SK-N-SH (cell line): ENCODE data around the gene DGLUCY. TPM values are rescaled to one million over a fixed set of nuclear protein-coding genes. Genes with fewer than 3 reads are reported as not detected.
A peak's percentile ranks its signal among the peaks of the same experiment; 100 is the strongest.
"Not testable (repeated sequence)": the region's sequence is repeated elsewhere in the genome, so short reads cannot be mapped to it uniquely, and the experiment has no call there.

ENCODE experiments used
- CTCF ChIA-PET: fragments of 300-600, 350-600 bp; formaldehyde crosslinking; extraction: SDS; loops from one replicate; lab custom pipeline; 2021; lab: Yijun Ruan, JAX
- POLR2A ChIA-PET: fragments of 350-600 bp; sonication (Branson Sonifier 250); formaldehyde crosslinking; extraction: SDS; loops from one replicate; lab custom pipeline; 2020; ENCODE audit warnings: antibody characterized with exemption, inconsistent platforms; lab: Yijun Ruan, JAX
- DNase-seq: peaks from one replicate; pipeline ENCODE4 v3.0.0; 2012
- H2AFZ ChIP-seq: fragments of 200-600 bp; sonication (generic); 2 replicates; pipeline ENCODE4 v1.8.1; 2016; ENCODE audit warnings: antibody characterized with exemption, mild to moderate bottlenecking, low read depth
- H3F3A ChIP-seq: fragments of 200-600 bp; sonication (generic); replicated peaks from 2 replicates; pipeline ENCODE3; 2016; ENCODE audit warnings: antibody characterized with exemption, mild to moderate bottlenecking; ENCODE audit not compliant: insufficient read depth
- H3K27ac ChIP-seq, 2 experiments: fragments of 200-500 bp in 1 of 2; fragments of 200-600 bp in 1 of 2; sonication (Bioruptor generic) in 1 of 2; sonication (generic), shearing (Covaris generic) in 1 of 2; 2 replicates each; pipeline versions ENCODE4 v1.5.1 to v1.6.1; 2014 to 2016; ENCODE audit warnings: low read depth in 2 of 2, inconsistent platforms in 1 of 2, low read length in 1 of 2, mild to moderate bottlenecking in 1 of 2, mixed read lengths in 1 of 2
- H3K27me3 ChIP-seq: fragments of 200-600 bp; sonication (generic), shearing (Covaris generic); 2 replicates; pipeline ENCODE4 v1.6.1; 2016; ENCODE audit warnings: mixed run types; ENCODE audit not compliant: insufficient read depth
- H3K36me3 ChIP-seq, 2 experiments: fragments of 200-500 bp in 1 of 2; fragments of 200-600 bp in 1 of 2; sonication (Bioruptor generic) in 1 of 2; sonication (generic) in 1 of 2; replicated peaks in 1 of 2; 2 replicates each; pipeline versions ENCODE3 to v1.5.1; 2014 to 2016; ENCODE audit warnings: low read length in 1 of 2, mild to moderate bottlenecking in 1 of 2; ENCODE audit not compliant: insufficient read depth in 2 of 2, control insufficient read depth in 1 of 2
- H3K4me1 ChIP-seq, 2 experiments: fragments of 200-500 bp in 1 of 2; fragments of 200-600 bp in 1 of 2; sonication (Bioruptor generic) in 1 of 2; sonication (generic), shearing (Covaris generic) in 1 of 2; 2 replicates each; pipeline versions ENCODE4 v1.5.1 to v1.6.1; 2014 to 2016; ENCODE audit warnings: low read depth in 1 of 2, low read length in 1 of 2, mixed run types in 1 of 2; ENCODE audit not compliant: insufficient read depth in 2 of 2, control insufficient read depth in 1 of 2
- H3K4me2 ChIP-seq: fragments of 200-600 bp; sonication (generic), shearing (Covaris generic); 2 replicates; pipeline ENCODE4 v1.6.1; 2017; ENCODE audit warnings: mixed run types
- H3K4me3 ChIP-seq, 2 experiments: fragments of 200-500 bp in 1 of 2; fragments of 200-600 bp in 1 of 2; sonication (Bioruptor generic) in 1 of 2; sonication (generic), shearing (Covaris generic) in 1 of 2; 2 replicates each; pipeline versions ENCODE4 v1.5.1 to v1.8.1; 2014 to 2016; ENCODE audit warnings: low read depth in 2 of 2, inconsistent platforms in 1 of 2, low read length in 1 of 2, mild to moderate bottlenecking in 1 of 2, mixed read lengths in 1 of 2, moderate library complexity in 1 of 2
- H3K79me2 ChIP-seq: fragments of 200-600 bp; sonication (generic); 2 replicates; pipeline ENCODE4 v1.8.1; 2017; ENCODE audit warnings: mild to moderate bottlenecking; ENCODE audit not compliant: insufficient read depth
- H3K9ac ChIP-seq: fragments of 200-600 bp; sonication (generic); 2 replicates; pipeline ENCODE4 v1.6.1; 2017; ENCODE audit warnings: mixed run types
- H3K9me2 ChIP-seq: fragments of 200-600 bp; sonication (generic); 2 replicates; pipeline ENCODE4 v1.6.1; 2017; ENCODE audit warnings: mixed run types
- H3K9me3 ChIP-seq: fragments of 200-600 bp; sonication (generic); 2 replicates; pipeline ENCODE4 v1.6.1; 2017; ENCODE audit warnings: mixed run types, mild to moderate bottlenecking, moderate library complexity
- H4K20me1 ChIP-seq: fragments of 200-600 bp; sonication (generic); 2 replicates; pipeline ENCODE4 v1.6.1; 2017; ENCODE audit warnings: mild to moderate bottlenecking, mixed run types; ENCODE audit not compliant: insufficient read depth
- FOSL2 ChIP-seq: IDR thresholded peaks from 2 replicates; pipeline ENCODE4 v1.4.0; 2012; ENCODE audit warnings: low read depth, mild to moderate bottlenecking, moderate library complexity, borderline replicate concordance
- JUND ChIP-seq: IDR thresholded peaks from 2 replicates; pipeline ENCODE4 v1.4.0; 2012
- MXI1 ChIP-seq: IDR thresholded peaks from 2 replicates; pipeline ENCODE4 v1.6.1; 2012; ENCODE audit warnings: mild to moderate bottlenecking, low read depth, low read length, improper control_type of control experiment
- RAD21 ChIP-seq: IDR thresholded peaks from 2 replicates; pipeline ENCODE4 v1.6.1; 2012; ENCODE audit warnings: mild to moderate bottlenecking, low read length
- WGBS: methylation state at CpG from one replicate; pipeline ENCODE4 v1.1.6; 2017; ENCODE audit warnings: low lambda C conversion rate; 5-methylcytosine and 5-hydroxymethylcytosine counted together
- polyA plus RNA-seq, 3 experiments: library from polyadenylated mRNA; depleted of rRNA; stranded (reverse); fragments of >200 nt; gene quantifications; 2 replicates each; pipeline ENCODE4 v1.2.3, GENCODE V29; 2012

DGLUCY gene
- polyA plus RNA-seq, 1 of the 3 experiments (the other 2 are of a cell fraction) = 17.2 TPM

GRCh38 chr14:91119556-91120311 is 5.9 kb downstream of the DGLUCY start:
- no peaks in the 10 kb centered on the region for H4K20me1 ChIP-seq
- no peak overlapping the region for H3K4me2 ChIP-seq
- H3K9me3 ChIP-seq = no peaks in the 10 kb centered on the region
- H3K79me2 ChIP-seq = no peaks in the 10 kb centered on the region
- H3K9me2 ChIP-seq = no peaks in the 10 kb centered on the region
- TF ChIP-seq FOSL2 (peak; percentile 7; the same call in 1 of the 2 replicates), MXI1 (no peak)
- H3K27ac ChIP-seq = peak overlapping the region in 1 of 2 experiments; percentile 22; a peak in 2 of 4 replicates
- 63% methylated on average over 8 of the region's 8 CpGs for WGBS
- POLR2A ChIA-PET = no interaction called here
- H3K4me1 ChIP-seq = peaks cover 8 to 21% of the 10 kb centered on the region in 2 experiments; a peak in 3 of 4 replicates
- H3K4me3 ChIP-seq = no peak overlapping the region
- H3K27me3 ChIP-seq = no peaks in the 10 kb centered on the region
- no peaks in the 10 kb centered on the region for H3F3A ChIP-seq
- no peaks in the 10 kb centered on the region for H3K36me3 ChIP-seq
- H3K9ac ChIP-seq = no peak overlapping the region
- no peak for DNase-seq
- no peak overlapping the region for H2AFZ ChIP-seq
- CTCF ChIA-PET = interaction anchor here (0.6 kb wide), 1 partner anchor 20 kb away, joined by 3 read pairs; no protein-coding TSS in a partner anchor

- peak overlapping the region in 1 of 2 experiments; percentile 30; a peak in 2 of 4 replicates for H3K27ac ChIP-seq
- peaks cover 8 to 10% of the 10 kb centered on the region in 2 experiments; a peak in 2 of 4 replicates for H3K4me1 ChIP-seq
- ChIA-PET CTCF (interaction anchor here (1.0 to 1.3 kb wide), 2 partner anchors 16 to 24 kb away, joined by 3 to 4 read pairs; no protein-coding TSS in a partner anchor), POLR2A (no interaction called here)
- DNase-seq = peak; percentile 38
- no peak overlapping the region for H2AFZ ChIP-seq
- H3K9ac ChIP-seq = no peak overlapping the region
- H3K27me3 ChIP-seq = no peaks in the 10 kb centered on the region
- H3K4me3 ChIP-seq = no peak overlapping the region
- WGBS = 68% methylated on average over 8 of the region's 8 CpGs
- no peaks in the 10 kb centered on the region for H4K20me1 ChIP-seq
- no peaks in the 10 kb centered on the region for H3F3A ChIP-seq
- no peak overlapping the region for H3K4me2 ChIP-seq
- no peaks in the 10 kb centered on the region for H3K36me3 ChIP-seq
- H3K79me2 ChIP-seq = no peaks in the 10 kb centered on the region
- no peaks in the 10 kb centered on the region for H3K9me3 ChIP-seq
- TF ChIP-seq RAD21 (no peak), MXI1 (peak; percentile 23; the same call in 1 of the 2 replicates), JUND (no peak)
- no peaks in the 10 kb centered on the region for H3K9me2 ChIP-seq
These were observed 9.3 kb downstream of the DGLUCY start for GRCh38 chr14:91123201-91123600.

- CTCF ChIA-PET = interaction anchor here (1.0 to 1.3 kb wide), 2 partner anchors 14 to 26 kb away, joined by 3 to 4 read pairs; no protein-coding TSS in a partner anchor
- 90% methylated on average over 5 of the region's 5 CpGs for WGBS
These were observed 10.8 kb downstream of the DGLUCY start for GRCh38 chr14:91124406-91125270.

More at GRCh38 chr14:91124406-91125270, 10.8 kb downstream of the DGLUCY start:
- H4K20me1 ChIP-seq, H2AFZ ChIP-seq, H3K9me2 ChIP-seq, H3K9me3 ChIP-seq, H3K9ac ChIP-seq, H3K27me3 ChIP-seq, H3K4me3 ChIP-seq, H3K4me1 ChIP-seq, DNase-seq, H3K27ac ChIP-seq, POLR2A ChIA-PET, H3K79me2 ChIP-seq, H3F3A ChIP-seq, H3K36me3 ChIP-seq, H3K4me2 ChIP-seq: not testable (repeated sequence)
